AG04450 (cell line): ENCODE results near the gene LSM10. TPM values are rescaled to one million over a fixed set of nuclear protein-coding genes. Genes with fewer than 3 reads are reported as not detected.

ENCODE experiments used
- CTCF ChIA-PET: fragments of 300-600, 350-600 bp; formaldehyde crosslinking; extraction: SDS; loops from one replicate; lab custom pipeline; 2022; ENCODE audit warnings: antibody characterized with exemption, inconsistent platforms; lab: Charles Lee
- POLR2A ChIA-PET: fragments of 350-600 bp; formaldehyde crosslinking; extraction: SDS; loops from one replicate; lab custom pipeline; 2021; ENCODE audit warnings: antibody characterized with exemption, inconsistent platforms; lab: Yijun Ruan, JAX
- DNase-seq: peaks from one replicate; pipeline ENCODE4 v3.0.0-alpha.2; 2011; ENCODE audit warnings: low read depth, low spot score
- H3K27ac ChIP-seq: one replicate; pipeline ENCODE4 v1.5.1; 2012; ENCODE audit warnings: low read depth, low read length, control low read depth
- H3K27me3 ChIP-seq: one replicate; pipeline ENCODE4 v1.6.0; 2012; ENCODE audit warnings: low read length; ENCODE audit not compliant: control insufficient read depth, insufficient read depth
- H3K4me3 ChIP-seq: 2 replicates; pipeline ENCODE4 v1.5.1; 2011; ENCODE audit warnings: mild to moderate bottlenecking, low read depth, low read length, control low read depth
- H3K9me3 ChIP-seq: 2 replicates; pipeline ENCODE4 v1.5.1; 2012; ENCODE audit warnings: low read length; ENCODE audit not compliant: control insufficient read depth, insufficient read depth
- CTCF ChIP-seq: IDR thresholded peaks from 2 replicates; pipeline ENCODE4 v1.5.1; 2011; ENCODE audit warnings: low read depth, low read length, control low read depth, inconsistent platforms
- polyA plus RNA-seq: library from polyadenylated mRNA; depleted of rRNA; stranded (reverse); fragments of >200 nt; gene quantifications from 2 replicates; pipeline ENCODE4 v1.2.3, GENCODE V29; 2011

Gene LSM10
- polyA plus RNA-seq, 1 experiment: 50.8 TPM

- ChIA-PET POLR2A (no interaction called here), CTCF (no interaction called here)
- H3K27me3 ChIP-seq: no peaks in the 10 kb centered on the region
- H3K27ac ChIP-seq: peak overlapping the region; percentile 31
- H3K9me3 ChIP-seq: no peaks in the 10 kb centered on the region
- no peak for TF ChIP-seq CTCF
- no peak for DNase-seq
- H3K4me3 ChIP-seq: no peak overlapping the region
Measured at GRCh38 chr1:36365381-36365780, 32.3 kb downstream of the LSM10 start.

GRCh38 chr1:36359911-36360550 lies 37.7 kb downstream of the LSM10 start:
- no peak for DNase-seq
- Histone ChIP-seq H3K27me3 (no peaks in the 10 kb centered on the region), H3K27ac (peak overlapping the region; percentile 47), H3K4me3 (no peak overlapping the region), H3K9me3 (no peaks in the 10 kb centered on the region)
- CTCF ChIA-PET: interaction anchor here (0.7 to 3.2 kb wide), 2 partner anchors 9 to 24 kb away, joined by 3 to 22 read pairs; no protein-coding TSS in a partner anchor
- no peak for TF ChIP-seq CTCF
- POLR2A ChIA-PET: no interaction called here

GRCh38 chr1:36359383-36359782 lies 38.3 kb downstream of the LSM10 start:
- no peaks in the 10 kb centered on the region for H3K27me3 ChIP-seq
- no peak for DNase-seq
- CTCF ChIA-PET: interaction anchor here (0.7 to 3.2 kb wide), 2 partner anchors 9 to 24 kb away, joined by 3 to 22 read pairs; no protein-coding TSS in a partner anchor
- TF ChIP-seq CTCF: no peak
- H3K27ac ChIP-seq: peak overlapping the region; percentile 47
- H3K9me3 ChIP-seq: no peaks in the 10 kb centered on the region
- POLR2A ChIA-PET: no interaction called here
- H3K4me3 ChIP-seq: no peak overlapping the region

GRCh38 chr1:36358514-36359084 lies 39.1 kb downstream of the LSM10 start:
- CTCF ChIA-PET: interaction anchor here (3.2 kb wide), 1 partner anchor 10 kb away, joined by 22 read pairs; no protein-coding TSS in a partner anchor
- TF ChIP-seq CTCF: no peak
- Histone ChIP-seq H3K4me3 (no peak overlapping the region), H3K27ac (no peak overlapping the region), H3K27me3 (no peaks in the 10 kb centered on the region), H3K9me3 (no peaks in the 10 kb centered on the region)
- POLR2A ChIA-PET: no interaction called here
- no peak for DNase-seq

- Histone ChIP-seq H3K4me3 (no peak overlapping the region), H3K27ac (no peak overlapping the region), H3K9me3 (no peaks in the 10 kb centered on the region), H3K27me3 (no peaks in the 10 kb centered on the region)
- no peak for TF ChIP-seq CTCF
- ChIA-PET POLR2A (interaction anchor here (0.5 to 0.7 kb wide), 2 partner anchors 11 to 62 kb away, joined by 4 to 5 read pairs; no protein-coding TSS in a partner anchor), CTCF (interaction anchor here (1.1 to 1.4 kb wide), 3 partner anchors 12 to 13 kb away, joined by 4 to 6 read pairs (median 4); no protein-coding TSS in a partner anchor)
- DNase-seq: no peak
Measured at GRCh38 chr1:36355811-36356210, 41.9 kb downstream of the LSM10 start.
